ENCODE measurements around the gene PCDHGA4.
"Not testable (repeated sequence)": the region's sequence is repeated elsewhere in the genome, so short reads cannot be mapped to it uniquely, and the experiment has no call there.

PCDHGA4 gene

DNA sequence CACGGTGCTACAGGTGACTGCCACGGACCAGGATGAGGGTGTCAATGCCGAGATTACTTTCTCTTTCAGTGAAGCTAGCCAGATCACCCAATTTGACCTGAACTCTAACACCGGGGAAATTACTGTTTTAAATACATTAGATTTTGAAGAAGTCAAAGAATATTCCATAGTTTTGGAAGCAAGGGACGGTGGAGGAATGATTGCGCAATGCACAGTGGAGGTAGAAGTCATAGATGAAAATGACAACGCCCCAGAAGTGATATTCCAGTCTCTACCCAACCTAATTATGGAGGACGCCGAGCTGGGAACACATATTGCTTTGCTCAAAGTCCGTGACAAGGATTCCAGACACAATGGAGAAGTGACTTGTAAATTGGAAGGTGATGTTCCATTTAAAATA, 33.8 kb downstream of the PCDHGA4 start:
- no peak overlapping the region for H3K4me3 ChIP-seq (ENCODE audit: low read depth, low read length)
- TF ChIP-seq, protein P1, sequence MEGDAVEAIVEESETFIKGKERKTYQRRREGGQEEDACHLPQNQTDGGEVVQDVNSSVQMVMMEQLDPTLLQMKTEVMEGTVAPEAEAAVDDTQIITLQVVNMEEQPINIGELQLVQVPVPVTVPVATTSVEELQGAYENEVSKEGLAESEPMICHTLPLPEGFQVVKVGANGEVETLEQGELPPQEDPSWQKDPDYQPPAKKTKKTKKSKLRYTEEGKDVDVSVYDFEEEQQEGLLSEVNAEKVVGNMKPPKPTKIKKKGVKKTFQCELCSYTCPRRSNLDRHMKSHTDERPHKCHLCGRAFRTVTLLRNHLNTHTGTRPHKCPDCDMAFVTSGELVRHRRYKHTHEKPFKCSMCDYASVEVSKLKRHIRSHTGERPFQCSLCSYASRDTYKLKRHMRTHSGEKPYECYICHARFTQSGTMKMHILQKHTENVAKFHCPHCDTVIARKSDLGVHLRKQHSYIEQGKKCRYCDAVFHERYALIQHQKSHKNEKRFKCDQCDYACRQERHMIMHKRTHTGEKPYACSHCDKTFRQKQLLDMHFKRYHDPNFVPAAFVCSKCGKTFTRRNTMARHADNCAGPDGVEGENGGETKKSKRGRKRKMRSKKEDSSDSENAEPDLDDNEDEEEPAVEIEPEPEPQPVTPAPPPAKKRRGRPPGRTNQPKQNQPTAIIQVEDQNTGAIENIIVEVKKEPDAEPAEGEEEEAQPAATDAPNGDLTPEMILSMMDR (IDR thresholded peaks at IDR 0.05; ENCODE audit: control insufficient read depth, extremely low read depth, insufficient read depth): no peak
- DNase-seq (ENCODE audit: low read depth): no peak

DNA sequence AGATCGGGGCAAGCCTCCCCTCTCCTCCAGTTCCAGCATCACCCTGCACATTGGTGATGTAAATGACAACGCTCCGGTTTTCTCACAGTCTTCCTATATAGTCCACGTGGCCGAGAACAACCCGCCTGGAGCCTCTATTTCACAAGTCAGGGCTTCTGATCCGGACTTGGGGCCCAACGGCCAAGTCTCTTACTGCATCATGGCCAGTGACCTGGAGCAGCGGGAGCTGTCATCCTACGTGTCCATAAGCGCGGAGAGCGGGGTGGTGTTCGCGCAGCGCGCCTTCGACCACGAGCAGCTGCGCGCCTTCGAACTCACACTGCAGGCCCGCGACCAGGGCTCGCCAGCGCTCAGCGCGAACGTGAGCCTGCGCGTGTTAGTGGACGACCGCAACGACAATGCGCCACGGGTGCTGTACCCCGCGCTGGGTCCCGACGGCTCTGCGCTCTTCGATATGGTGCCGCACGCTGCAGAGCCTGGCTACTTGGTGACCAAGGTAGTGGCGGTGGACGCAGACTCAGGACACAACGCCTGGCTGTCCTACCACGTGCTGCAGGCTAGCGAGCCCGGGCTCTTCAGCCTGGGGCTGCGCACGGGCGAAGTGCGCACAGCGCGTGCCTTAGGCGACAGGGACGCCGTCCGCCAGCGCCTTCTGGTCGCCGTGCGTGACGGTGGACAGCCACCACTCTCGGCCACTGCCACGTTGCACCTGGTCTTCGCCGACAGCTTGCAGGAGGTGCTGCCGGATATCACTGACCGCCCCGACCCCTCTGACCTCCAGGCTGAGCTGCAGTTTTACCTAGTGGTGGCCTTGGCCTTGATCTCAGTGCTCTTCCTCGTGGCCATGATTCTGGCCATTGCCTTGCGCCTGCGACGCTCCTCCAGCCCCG, 34.6 kb downstream of the PCDHGA4 start:
- no peak for DNase-seq (ENCODE audit: low read depth)
- TF ChIP-seq, protein P1 (IDR thresholded peaks at IDR 0.05; ENCODE audit: control insufficient read depth, extremely low read depth, insufficient read depth): no peak
- H3K4me3 ChIP-seq (ENCODE audit: low read depth, low read length): no peak overlapping the region

DNA sequence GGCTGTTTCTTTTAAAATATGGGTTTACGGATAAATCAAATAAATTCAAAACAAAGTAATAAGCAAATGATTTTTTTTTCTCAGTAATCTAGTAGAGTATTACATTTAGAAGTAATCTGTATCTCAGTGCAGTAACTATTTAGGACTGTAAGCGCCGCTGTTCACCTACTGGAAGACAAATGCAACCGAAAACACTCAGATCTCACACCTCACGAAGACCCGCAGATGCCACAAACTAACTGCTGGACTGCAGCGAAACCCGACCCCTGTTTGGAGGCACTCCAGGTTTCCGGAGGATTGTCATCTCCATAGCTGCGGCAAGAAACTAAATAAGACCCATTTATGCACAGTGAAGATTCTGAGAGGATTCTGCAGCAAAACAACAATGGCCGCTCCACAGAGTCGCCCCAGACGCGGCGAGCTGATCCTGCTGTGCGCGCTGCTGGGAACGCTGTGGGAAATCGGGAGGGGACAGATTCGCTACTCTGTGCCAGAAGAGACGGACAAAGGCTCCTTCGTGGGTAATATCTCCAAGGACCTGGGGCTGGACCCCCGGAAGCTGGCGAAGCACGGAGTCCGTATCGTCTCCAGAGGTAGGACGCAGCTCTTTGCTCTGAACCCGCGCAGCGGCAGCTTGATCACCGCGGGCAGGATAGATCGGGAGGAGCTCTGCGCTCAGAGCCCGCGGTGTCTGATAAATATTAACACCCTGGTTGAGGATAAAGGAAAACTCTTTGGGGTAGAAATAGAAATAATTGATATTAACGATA, 37.8 kb downstream of the PCDHGA4 start, which contains the start of gene PCDHGA8:
PCDHGA8 (plus strand) TSS at position 205 of the 770 bp plus-strand sequence; CDS start at position 386, 181 bp downstream.
- peak within 1 kb of the TSS; percentile 46 for H3K4me3 ChIP-seq (ENCODE audit: low read depth, low read length)
- DNase-seq (ENCODE audit: low read depth): no peak

DNA sequence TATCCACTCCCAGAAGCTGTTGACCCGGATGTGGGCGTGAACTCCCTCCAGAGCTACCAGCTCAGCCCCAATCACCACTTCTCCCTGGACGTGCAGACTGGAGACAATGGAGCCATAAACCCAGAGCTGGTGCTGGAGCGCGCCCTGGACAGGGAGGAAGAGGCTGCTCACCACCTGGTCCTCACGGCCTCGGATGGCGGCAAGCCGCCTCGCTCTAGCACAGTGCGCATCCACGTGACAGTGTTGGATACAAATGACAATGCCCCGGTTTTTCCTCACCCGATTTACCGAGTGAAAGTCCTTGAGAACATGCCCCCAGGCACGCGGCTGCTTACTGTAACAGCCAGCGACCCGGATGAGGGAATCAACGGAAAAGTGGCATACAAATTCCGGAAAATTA, 38.4 kb downstream of the PCDHGA4 start:
- TF ChIP-seq, protein P1 (IDR thresholded peaks at IDR 0.05; ENCODE audit: control insufficient read depth, extremely low read depth, insufficient read depth): no peak
- no peak overlapping the region for H3K4me3 ChIP-seq (ENCODE audit: low read depth, low read length)
- no peak for DNase-seq (ENCODE audit: low read depth)

More for the DNA sequence above, 37.8 kb downstream of the PCDHGA4 start, which contains the start of gene PCDHGA8:
- TF ChIP-seq, protein P1 (IDR thresholded peaks at IDR 0.05; ENCODE audit: control insufficient read depth, extremely low read depth, insufficient read depth): peak; percentile 38

DNA sequence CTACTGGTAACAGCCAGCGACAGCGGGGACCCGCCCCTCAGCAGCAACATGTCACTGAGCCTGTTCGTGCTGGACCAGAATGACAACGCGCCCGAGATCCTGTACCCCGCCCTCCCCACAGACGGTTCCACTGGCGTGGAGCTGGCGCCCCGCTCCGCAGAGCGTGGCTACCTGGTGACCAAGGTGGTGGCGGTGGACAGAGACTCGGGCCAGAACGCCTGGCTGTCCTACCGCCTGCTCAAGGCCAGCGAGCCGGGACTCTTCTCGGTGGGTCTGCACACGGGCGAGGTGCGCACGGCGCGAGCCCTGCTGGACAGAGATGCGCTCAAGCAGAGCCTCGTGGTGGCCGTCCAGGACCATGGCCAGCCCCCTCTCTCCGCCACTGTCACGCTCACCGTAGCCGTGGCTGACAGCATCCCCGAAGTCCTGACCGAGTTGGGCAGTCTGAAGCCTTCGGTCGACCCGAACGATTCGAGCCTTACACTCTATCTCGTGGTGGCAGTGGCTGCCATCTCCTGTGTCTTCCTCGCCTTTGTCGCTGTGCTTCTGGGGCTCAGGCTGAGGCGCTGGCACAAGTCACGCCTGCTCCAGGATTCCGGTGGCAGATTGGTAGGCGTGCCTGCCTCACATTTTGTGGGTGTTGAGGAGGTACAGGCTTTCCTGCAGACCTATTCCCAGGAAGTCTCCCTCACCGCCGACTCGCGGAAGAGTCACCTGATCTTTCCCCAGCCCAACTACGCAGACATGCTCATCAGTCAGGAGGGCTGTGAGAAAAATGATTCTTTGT, 39.8 kb downstream of the PCDHGA4 start:
- H3K4me3 ChIP-seq (ENCODE audit: low read depth, low read length); DNase-seq (ENCODE audit: low read depth): not testable (repeated sequence)

DNA sequence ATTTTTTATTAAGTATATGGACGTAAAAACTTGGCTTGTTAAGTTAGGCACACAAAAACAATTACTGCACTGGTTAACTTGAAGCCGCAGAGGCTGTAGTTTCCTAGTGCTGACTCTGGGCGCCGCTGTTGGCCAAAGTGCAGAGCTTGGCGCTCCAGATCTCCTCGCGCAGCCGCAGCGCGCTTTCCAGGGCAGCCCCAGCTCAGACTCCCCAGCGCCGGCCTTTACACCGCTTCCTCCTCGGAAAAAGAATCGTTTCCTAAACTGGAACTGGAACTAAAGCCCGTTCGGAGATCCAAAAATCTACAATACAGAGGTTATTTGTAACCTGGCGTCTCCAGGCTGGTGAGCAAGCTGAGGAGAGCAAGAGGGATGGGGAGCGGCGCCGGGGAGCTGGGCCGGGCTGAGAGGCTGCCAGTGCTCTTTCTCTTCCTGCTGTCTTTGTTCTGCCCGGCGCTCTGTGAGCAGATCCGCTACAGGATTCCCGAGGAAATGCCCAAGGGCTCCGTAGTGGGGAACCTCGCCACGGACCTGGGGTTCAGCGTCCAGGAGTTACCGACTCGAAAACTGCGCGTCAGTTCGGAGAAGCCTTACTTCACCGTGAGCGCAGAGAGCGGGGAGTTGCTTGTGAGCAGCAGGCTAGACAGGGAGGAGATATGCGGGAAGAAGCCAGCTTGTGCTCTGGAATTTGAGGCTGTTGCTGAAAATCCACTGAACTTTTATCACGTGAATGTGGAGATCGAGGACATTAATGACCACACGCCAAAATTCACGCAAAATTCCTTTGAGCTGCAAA, 43.1 kb downstream of the PCDHGA4 start, which contains the start of gene PCDHGB5:
PCDHGB5 (plus strand) TSS at position 192 of the 796 bp plus-strand sequence; CDS start at position 373, 181 bp downstream.
- TF ChIP-seq, protein P1 (IDR thresholded peaks at IDR 0.05; ENCODE audit: control insufficient read depth, extremely low read depth, insufficient read depth): peak; percentile 72
- DNase-seq (ENCODE audit: low read depth): not testable (repeated sequence)
- H3K4me3 ChIP-seq (ENCODE audit: low read depth, low read length): peak within 1 kb of the TSS; percentile 51
